Esophagus squamous epithelium (tissue), 4 donors: ENCODE data around the gene HERC3.

Experiments
- CTCF ChIP-seq, 6 experiments: fragments of 450-650 bp in 4 of 6; fragments of 200-600 bp in 2 of 6; sonication (generic) in 2 of 6; IDR thresholded peaks; one replicate each; pipeline ENCODE4 v1.5.1; 2016 to 2019; ENCODE audit warnings: antibody characterized with exemption in 6 of 6, mild to moderate bottlenecking in 4 of 6, moderate library complexity in 4 of 6
- POLR2A ChIP-seq, 4 donors: fragments of 450-650 bp; IDR thresholded peaks; one replicate each; pipeline ENCODE4 v1.6.1; 2017; ENCODE audit warnings: antibody characterized with exemption in 4 of 4, mild to moderate bottlenecking in 4 of 4, moderate library complexity in 3 of 4

- no peak for TF ChIP-seq CTCF (IDR thresholded peaks at IDR 0.05)
- TF ChIP-seq POLR2A (IDR thresholded peaks at IDR 0.05) = no peak
Measured at GRCh38 chr4:88609387-88609786, 17.1 kb downstream of the HERC3 start.
